ENCODE data around the gene MRPL22.
"Not testable (repeated sequence)": the region's sequence is repeated elsewhere in the genome, so short reads cannot be mapped to it uniquely, and the experiment has no call there.

Gene MRPL22

GRCh38 chr5:154943527-154943926 is 2.7 kb downstream of the MRPL22 start:
- no peak for DNase-seq

DNA sequence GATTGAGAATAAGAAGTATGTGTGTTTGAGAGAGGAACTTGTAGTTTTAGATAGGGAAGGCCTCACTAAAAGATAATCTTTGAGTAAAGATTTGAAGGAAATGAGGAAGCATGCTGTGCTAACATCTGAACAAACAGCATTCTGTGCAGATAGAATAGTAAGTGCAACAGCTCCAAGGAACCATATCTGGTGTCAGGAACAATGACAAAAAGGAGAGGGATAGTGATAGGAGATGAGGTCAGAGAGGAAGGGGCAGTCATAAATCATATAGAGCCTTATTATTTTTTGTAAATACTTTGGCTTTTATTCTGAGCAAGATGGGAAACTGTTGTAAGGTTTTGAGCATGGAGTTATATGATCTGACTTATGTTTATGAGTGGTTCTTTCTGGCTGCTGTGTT is 3.8 kb downstream of the MRPL22 start:
- DNase-seq = no peak

- DNase-seq = peak; percentile 23
Observed at GRCh38 chr5:154945695-154946301, 4.9 kb downstream of the MRPL22 start.

DNA sequence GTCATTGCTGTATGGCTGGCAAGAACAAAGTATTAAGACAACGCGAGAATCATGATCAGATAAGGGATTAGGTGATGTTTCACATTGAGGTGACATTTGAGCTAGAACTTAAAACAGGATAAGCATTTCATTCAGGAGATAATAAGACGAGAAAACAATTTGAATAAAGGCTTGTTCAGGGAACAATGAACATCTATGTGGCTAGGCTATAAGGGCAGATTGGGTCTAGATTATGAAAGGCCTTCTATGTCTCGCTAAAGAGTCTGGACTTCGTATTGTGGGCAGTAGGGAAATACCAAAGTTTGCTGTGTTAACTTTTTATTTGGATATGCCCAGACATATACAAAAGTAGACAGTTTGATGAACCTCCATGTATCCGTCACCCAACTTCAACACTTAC is 6.9 kb downstream of the MRPL22 start:
- DNase-seq = no peak

DNA sequence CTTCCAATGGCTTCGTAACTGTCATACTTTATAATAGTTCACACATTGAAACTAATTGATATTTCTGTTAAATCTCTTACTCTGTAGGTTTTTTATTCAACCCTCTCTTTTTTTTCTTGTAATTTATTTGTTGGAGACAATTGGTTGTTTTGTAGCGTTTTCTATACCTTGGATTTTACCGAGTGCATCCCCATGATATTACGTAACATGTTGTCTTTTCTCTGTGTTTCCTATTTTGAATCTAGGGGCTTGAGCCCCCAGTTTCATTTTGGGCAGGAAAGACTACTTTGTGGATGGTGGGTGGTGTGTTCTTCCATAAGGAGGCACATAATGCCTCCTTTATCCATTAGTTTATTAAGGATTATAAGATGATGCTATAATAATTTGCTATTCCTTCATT is 7.4 kb downstream of the MRPL22 start:
- no peak for DNase-seq

DNA sequence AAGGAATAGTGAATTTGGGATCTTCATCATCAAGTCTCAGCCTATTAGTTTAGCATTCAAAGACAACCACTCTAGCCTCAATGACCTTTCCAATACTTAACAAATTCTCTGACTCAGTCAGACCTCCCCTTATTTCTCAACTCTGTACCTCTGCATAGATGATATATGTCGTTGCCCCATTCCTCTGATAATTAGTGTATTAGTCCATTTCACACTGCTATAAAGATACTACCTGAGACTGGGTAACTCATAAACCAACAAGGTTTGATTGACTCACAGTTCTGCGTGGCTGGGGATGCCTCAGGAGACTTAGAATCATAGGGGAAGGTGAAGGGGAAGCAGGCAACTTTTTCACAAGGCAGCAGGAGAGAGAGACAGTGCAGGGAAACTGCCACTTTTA is 8.9 kb downstream of the MRPL22 start:
- DNase-seq = no peak

DNA sequence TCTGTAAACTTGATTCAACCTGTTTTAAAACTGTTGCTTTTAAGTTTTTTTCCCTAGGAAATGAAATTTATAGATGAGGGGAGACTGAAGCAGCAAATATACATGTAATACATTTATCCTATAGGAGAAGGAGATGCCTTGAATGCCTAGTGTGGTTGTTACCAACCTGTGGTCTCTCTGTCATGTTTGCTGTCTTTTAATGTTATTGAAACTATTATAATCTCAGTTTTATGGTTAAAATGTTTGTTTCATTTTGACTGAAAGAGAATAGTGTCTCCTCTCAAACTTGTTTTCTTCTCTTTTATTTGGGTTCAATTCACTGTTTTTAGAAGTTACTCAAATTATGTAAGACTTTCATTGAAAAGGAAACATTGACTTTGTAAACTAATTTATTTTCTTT is 15.8 kb downstream of the MRPL22 start:
- DNase-seq = no peak

DNA sequence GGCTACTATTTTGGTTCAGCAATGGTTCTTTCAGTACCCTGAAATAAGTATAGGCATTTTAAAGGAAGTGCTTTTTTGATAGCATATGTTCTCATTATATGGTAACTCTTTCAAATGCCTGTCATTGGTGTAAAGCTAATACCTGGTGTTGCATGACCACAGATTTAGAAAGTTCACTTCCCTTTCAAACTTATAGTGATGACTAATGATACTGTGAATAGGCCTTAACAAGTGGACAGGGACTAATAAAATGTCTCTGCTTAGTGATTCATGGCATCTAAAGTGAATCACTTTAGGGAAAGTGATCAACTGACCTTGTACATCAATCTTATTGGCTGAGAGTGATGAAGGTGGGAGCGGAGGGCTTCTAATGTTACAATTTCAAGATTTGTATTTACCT is 21.6 kb downstream of the MRPL22 start:
- no peak for DNase-seq

- DNase-seq = no peak
Observed at GRCh38 chr5:154966081-154966841, 25.4 kb downstream of the MRPL22 start.

DNA sequence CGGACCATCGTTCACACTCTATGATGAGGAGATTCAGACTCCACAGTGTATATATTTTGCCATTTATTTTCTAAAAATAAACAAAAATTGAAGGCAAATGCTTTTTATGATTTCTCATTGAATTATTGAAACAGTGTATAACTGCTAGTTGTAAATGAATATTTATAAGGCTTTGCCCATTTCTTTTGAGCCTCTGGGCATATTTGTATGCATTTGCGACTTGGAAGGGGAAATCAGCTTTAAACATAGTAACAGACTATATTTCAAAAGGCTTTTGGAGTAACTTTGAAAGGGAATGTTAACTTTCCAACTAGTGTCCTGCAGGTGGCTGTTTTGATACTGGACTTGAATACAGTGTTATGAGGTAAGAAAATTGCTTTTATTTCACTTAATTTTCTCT is 26.0 kb downstream of the MRPL22 start:
- no peak for DNase-seq

GRCh38 chr5:154967421-154968024 is 26.6 kb downstream of the MRPL22 start:
- DNase-seq = no peak

GRCh38 chr5:154968953-154969352 is 28.1 kb downstream of the MRPL22 start:
- DNase-seq = no peak

DNA sequence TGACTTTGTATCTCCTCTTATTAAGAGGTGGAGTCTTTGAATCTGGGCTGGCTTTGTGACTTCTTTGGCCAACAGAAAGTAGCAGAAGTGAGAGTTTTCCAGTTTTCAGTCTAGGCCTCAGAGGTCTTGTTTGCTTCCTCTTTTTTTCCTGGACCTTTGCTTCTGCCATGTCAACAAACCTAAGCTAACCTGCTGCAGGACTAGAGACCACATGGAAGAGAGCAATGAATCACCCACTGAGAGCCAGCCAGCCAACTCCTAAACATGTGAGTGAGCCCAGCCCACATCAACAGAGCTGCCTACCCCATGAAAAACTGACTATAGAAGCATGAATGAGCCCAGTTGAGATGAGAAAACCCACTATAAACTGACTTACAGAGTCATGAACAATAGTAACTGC is 29.9 kb downstream of the MRPL22 start:
- DNase-seq = no peak

DNA sequence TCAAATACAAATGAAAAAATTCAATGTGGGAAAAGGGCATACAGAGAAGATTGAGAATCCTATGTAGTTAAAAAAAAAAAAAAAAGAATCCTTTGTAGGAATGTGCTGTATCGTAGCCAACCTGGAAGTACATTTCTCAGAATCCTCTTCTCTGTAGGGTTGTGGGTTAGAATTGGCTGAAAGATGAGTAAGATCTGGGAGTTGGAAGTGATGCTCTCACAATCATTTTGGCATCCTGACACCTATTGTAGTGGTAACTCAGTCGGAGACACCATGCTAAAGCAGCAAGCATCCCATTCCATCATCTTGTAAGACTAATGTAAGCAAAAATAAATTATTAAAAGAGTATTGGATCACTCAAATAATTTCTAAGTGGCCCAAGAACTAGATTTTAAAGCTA is 30.6 kb downstream of the MRPL22 start:
- DNase-seq = no peak

DNA sequence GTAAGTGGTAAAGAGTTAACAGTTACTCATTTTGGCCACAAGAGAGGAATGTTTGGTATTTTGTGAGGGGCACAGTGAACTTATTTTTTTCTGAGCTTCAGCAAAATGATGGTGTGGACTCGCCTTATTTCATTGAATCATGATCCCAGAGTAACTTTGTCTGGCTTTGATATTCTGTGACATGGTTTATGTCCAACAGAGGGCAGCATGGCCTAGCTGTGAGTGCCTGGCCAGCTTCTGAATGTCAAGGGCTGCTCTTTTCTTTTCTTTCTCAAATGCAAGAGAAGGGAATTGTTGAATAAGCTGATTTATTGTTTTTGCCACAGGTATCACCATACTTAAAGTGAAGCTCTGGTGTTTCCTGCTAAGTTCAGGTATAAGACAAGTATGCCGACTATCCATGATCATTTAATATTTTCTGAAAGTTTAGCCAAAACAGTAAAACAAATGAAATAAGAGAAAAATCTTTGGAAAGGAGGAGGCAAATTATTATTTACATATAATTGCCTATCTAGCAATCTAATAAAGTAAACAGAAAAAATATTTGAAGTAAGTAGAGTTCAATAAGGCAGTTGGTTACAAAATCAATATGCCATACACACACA is 31.7 kb downstream of the MRPL22 start:
- peak; percentile 15 for DNase-seq

DNA sequence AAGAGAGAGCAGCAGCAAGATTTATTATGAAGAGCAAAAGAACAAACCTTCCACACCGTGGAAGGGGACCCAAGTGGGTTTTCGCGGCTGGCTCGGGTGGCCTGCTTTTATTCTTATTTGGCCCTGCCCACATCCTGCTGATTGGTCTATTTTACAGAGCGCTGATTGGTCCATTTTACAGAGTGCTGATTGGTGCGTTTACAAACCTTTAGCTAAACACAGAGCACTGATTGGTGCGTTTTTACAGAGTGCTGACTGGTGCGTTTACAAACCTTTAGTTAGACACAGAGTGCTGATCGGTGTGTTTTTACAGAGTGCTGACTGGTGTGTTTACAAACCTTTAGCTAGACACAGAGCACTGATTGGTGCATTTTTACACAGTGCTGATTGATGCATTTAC is 35.2 kb downstream of the MRPL22 start:
- DNase-seq = not testable (repeated sequence)

DNA sequence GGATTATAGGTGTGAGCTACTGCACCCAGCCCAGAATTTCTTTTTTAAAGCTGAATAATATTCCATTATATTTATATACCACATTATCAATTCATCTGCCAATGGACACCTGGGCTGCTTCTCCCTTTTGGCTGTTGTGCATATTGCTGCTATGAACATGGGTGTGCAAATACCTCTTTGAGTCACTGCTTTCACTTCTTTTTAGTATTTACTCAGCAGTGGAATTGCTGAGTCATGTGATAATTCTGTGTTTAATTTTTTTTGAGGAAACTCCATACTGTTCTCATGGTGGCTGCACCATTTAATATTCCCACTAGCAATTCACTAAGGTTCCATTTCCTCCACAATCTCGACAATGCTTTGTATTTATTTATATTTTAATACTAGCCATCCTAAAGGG is 36.5 kb downstream of the MRPL22 start:
- peak; percentile 55 for DNase-seq

DNA sequence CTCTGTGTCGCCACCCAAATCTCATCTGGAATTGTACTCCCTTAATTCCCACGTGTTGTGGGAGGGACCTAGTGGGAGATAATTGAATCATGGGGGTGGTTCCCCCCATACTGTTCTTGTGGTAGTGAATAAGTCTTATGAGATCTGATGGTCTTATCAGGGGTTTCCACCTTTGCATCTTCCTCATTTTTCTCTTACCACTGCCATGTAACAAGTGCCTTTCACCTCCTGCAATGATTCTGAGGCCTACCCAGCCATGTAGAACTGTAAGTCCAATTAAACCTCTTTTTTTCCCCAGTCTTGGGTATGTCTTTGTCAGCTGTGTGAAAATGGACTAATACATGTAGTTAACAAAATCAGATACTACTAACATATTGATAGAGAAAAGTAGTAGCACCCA is 37.4 kb downstream of the MRPL22 start:
- DNase-seq = not testable (repeated sequence)

- no peak for DNase-seq
Observed at GRCh38 chr5:154984946-154985516, 44.2 kb downstream of the MRPL22 start.

- no peak for DNase-seq
Observed at GRCh38 chr5:154986151-154986550, 45.3 kb downstream of the MRPL22 start.

DNA sequence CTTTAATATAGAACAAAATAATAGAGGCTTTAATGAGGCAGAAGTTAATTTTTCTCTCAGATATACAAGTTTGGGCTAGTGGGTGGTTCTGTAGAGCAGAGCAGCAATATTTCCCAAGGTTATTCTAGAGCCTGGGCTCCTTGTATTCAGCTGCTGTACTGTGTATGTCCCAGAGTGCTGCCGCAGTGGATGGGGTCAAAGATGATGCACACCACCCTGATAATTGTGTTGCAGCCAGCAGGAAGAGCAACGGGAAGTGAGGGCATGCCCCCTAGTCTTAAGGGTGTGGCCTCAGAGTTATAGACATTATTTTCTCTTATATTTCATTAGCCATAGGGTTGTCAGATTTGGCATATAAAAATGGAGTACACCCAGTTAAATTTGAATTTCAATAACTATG is 48.8 kb downstream of the MRPL22 start:
- DNase-seq = no peak

DNA sequence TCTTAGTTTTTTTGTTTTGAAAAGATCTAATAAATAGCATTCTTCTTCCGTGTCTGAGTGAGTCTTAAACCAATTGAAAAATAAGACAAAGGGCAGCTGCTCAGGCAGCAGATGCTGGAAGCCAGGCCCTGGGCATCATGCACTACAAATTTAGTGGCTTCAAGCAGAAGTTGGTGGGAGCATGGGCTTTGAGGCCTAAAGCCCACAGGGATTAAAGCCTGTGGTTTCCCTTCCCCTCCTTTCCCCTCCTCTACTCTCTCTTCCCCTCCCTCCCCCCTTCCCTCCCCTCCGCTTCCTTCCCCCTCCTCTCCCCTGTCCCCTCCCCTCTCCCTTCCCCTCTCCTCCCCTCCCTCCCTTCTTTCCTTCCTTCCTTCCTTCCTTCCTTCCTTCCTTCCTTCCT is 52.6 kb downstream of the MRPL22 start:
- no peak for DNase-seq

DNA sequence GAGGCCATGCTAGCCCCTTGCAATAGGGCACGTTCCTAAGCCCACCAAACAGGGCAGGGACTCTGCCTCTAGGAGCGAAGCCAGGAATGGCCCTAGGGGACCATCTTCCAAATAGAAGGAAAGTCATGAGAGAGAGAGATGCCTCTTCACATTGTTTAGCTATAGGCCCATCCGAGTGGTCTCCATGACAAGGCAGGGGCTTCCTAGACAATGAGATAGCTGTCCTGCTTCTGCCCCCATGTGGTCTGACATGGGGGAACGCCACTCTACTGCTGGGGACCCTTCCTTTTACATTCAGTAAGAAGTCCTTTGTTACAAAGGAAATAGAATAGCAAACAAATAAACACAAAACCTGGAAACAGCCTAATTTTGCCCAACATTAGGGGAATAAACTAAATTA is 54.8 kb downstream of the MRPL22 start:
- no peak for DNase-seq

DNA sequence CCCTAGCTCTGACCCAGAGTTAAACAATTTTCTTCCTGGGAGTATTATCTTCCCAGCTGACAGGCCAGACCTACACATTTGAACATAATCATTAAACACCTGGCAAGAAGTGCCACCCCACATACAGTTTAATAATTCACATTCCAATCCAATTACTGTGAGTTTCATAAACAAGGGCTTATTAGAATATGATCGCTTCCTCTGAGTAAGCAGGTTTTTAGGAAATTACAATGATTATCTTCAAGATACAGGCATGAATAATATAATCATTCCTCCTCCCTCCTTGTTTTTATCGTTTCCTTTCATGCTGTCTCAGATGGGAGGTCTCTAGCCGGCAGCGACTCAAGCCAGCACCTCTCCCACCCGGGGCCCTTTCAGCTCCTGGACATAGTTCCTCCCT is 56.9 kb downstream of the MRPL22 start:
- DNase-seq = no peak
